GM12891 (cell line): ENCODE results near the gene BCR.

Source experiments
- PAX5 ChIP-seq: IDR thresholded peaks from 2 replicates; pipeline ENCODE4 v1.6.1; 2011; ENCODE audit warnings: low read length, moderate library complexity, mild to moderate bottlenecking; ENCODE audit not compliant: insufficient read depth, severe bottlenecking
- POLR2A ChIP-seq: IDR thresholded peaks from 2 replicates; pipeline ENCODE4 v1.6.1; 2011; ENCODE audit warnings: low read depth, low read length, control low read depth
- POLR2AphosphoS5 ChIP-seq: IDR thresholded peaks from 2 replicates; pipeline ENCODE4 v1.6.1; 2011; ENCODE audit warnings: low read depth, low read length, control low read depth
- POU2F2 ChIP-seq: IDR thresholded peaks from 2 replicates; pipeline ENCODE4 v1.6.1; 2011; ENCODE audit warnings: low read depth, mild to moderate bottlenecking, control low read depth, low read length, moderate library complexity
- SPI1 ChIP-seq: IDR thresholded peaks from 2 replicates; pipeline ENCODE4 v1.6.1; 2011; ENCODE audit warnings: low read depth, low read length, control low read depth
- TAF1 ChIP-seq: IDR thresholded peaks from 2 replicates; pipeline ENCODE4 v1.6.1; 2011; ENCODE audit warnings: low read depth, low read length, control low read depth

GRCh38 chr22:23241562-23242472 lies 61.5 kb downstream of the BCR start:
- no peak for TF ChIP-seq POLR2AphosphoS5
- TF ChIP-seq POLR2A: no peak
- no peak for TF ChIP-seq TAF1
- TF ChIP-seq SPI1: no peak
- no peak for TF ChIP-seq POU2F2
- no peak for TF ChIP-seq PAX5
